ENCODE data around the gene AMER1.

The AMER1 gene

GRCh38 chrX:64152857-64153256 is 52.7 kb downstream of the AMER1 start:
- TF ChIP-seq CTCF (IDR thresholded peaks at IDR 0.05; ENCODE audit: low read depth, low read length, missing control alignments): no peak
- no peak overlapping the region for H3K4me3 ChIP-seq (ENCODE audit: low read depth, low read length)
- DNase-seq (ENCODE audit: low read depth): no peak
- in situ Hi-C loops (cut with HindIII; ENCODE audit: low sequenced_read_pairs): no loop called here

DNA sequence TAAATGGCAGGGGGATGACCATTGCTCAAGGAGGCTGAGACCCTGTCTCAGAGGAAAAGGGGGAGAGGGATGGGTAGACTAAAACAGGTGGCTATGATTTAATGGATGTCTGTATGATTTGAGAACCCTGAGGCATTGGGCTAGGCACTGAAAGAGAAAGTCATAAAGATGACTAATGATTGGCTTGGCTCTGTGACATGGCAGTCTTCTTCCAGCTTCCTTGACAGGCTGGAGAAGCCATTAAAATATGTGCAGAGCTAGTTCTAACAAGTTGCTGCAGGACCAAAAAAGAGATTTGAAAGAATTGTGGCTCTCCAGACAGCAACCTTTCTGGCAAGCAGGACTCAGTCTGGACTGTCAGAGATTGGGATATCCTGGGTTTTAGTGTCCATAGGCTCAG is 53.6 kb downstream of the AMER1 start:
- in situ Hi-C loops (cut with HindIII; ENCODE audit: low sequenced_read_pairs): no loop called here
- no peak for DNase-seq (ENCODE audit: low read depth)
- no peak overlapping the region for H3K4me3 ChIP-seq (ENCODE audit: low read depth, low read length)
- no peak for TF ChIP-seq CTCF (IDR thresholded peaks at IDR 0.05; ENCODE audit: low read depth, low read length, missing control alignments)

GRCh38 chrX:64150775-64151174 is 54.7 kb downstream of the AMER1 start:
- no peak overlapping the region for H3K4me3 ChIP-seq (ENCODE audit: low read depth, low read length)
- DNase-seq (ENCODE audit: low read depth): no peak
- TF ChIP-seq CTCF (IDR thresholded peaks at IDR 0.05; ENCODE audit: low read depth, low read length, missing control alignments): no peak
- in situ Hi-C loops (cut with HindIII; ENCODE audit: low sequenced_read_pairs): no loop called here
